Activated CD8-positive, alpha-beta memory T cell treated with anti-CD3 and anti-CD28 coated beads, Interleukin-2, amount 50 U/mL, for 4 hours (primary cell): ENCODE measurements around the gene AP3S2.
"Not testable (repeated sequence)": the region's sequence is repeated elsewhere in the genome, so short reads cannot be mapped to it uniquely, and the experiment has no call there.

Source experiments
- DNase-seq: peaks from one replicate; pipeline ENCODE4 v3.0.0-alpha.2; 2020

Gene AP3S2

GRCh38 chr15:89893696-89894447, at the start of gene AP3S2:
Gene AP3S2, minus strand, starts transcription at chr15:89893994. Its CDS starts 45 bp downstream, at chr15:89893949.
- DNase-seq, result peak; percentile 86

DNA sequence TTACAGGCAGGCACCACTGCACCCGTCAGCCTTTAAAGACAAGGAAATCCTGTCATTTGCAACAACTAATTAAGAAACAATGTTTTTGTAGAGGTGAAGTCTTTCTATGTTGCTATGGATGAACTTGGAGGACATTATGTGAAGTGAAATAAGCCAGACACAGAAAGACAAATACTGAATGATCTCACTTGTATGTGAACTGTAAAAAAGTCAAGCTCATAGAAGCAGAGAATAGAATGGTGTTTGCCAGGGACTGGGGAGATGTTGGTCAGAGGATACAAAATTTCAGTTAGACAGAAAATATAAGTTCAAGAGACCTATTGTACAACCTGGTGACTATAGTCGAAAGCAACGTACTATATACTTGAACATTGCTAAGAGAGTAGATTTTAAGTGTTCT, 46.1 kb upstream of the AP3S2 start:
- no peak for DNase-seq

DNA sequence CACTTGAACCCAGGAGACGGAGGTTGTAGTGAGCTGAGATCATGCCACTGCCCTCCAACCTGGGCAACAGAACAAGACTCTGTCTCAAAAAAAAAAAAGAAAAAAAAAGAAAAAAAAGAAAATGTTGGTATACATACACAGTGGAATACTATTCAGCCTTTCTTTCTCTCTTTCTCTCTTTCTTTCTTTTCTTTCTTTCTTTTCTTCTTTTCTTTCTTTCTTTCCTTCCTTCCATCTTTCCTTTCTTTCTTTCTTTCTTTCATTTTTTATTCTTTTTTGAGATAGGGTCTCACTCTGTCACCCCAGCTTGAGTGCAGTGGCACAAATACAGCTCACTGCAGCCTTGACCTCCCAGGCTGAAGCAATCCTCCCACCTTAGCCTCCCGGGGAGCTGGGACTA, 45.6 kb upstream of the AP3S2 start:
- DNase-seq, result not testable (repeated sequence)

GRCh38 chr15:89937365-89938350, 43.9 kb upstream of the AP3S2 start:
- no peak for DNase-seq

DNA sequence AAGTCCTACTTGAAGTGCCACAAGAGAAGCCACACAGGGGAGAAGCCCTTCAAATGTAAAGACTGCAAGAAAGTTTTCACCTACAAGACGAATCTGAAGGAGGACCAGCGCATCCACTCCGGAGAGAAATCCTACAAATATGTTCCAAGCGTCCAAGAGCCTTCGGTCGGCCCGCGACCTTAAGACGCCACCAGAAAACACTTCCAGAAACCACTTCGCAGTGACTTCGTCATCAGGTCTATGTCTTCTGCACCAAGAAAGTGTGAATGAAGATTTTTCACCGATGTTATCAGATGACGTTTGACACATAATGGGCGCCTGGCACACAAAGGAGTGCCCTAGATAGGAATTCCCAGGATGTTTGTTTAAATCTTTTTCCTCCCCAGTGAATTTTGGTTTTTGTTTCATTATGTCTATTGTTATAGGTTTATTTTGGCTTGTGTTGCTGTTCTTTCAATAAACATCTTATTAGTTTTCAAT, 43.0 kb upstream of the AP3S2 start:
- no peak for DNase-seq

DNA sequence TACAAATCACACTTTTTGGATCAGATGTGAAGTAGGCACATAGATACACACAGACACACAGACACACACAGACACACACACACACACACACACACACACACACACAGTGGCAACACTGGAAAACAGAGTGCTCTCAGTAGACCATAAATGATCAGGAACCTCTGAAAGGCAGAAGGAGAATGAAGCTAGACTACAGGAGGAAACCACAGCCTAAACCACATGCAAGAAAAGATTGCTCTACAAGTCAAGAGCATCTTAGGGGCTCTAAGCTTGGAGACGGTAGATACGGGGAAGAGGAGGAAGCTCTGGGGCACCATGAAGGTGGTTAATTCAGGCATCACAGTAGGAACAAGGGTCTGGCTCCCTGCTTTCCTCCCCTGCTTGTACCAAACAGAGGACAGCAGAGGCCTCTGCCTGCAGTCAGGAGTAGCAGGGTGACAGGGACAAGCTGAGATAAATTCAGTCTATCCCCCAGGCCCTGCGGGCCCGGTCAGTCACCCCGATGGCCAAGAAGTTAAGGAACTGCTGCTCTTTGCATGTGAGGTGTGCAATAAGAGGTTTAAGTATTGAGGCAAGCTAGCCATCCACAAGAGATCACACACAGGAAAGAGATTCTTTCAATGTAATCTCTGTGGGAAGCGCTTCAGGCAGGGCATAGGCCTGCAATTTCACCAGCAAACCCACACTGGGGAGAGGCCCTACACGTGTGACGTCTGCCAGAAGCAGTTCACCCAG, 42.4 kb upstream of the AP3S2 start:
- no peak for DNase-seq

GRCh38 chr15:89932880-89933279, 39.1 kb upstream of the AP3S2 start:
- DNase-seq, result no peak

DNA sequence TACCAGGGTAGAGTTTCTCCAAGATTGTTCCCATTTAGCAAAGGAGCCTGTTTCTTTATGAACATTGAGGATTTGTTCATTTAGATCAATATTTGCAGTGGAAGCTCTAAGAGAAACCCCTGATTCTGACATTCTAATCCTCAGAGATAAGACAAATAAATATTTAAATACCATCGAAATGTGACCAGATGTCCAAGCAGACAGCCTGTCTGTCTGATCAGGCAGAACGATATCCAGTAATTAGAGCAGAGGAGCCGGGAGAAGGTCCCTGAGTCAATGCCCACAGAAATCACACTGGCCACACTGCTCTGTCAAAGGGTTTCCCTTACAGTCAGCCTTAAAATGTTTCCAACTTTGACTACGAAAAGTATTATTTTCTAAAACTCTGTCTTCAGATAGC, 34.6 kb upstream of the AP3S2 start:
- no peak for DNase-seq

DNA sequence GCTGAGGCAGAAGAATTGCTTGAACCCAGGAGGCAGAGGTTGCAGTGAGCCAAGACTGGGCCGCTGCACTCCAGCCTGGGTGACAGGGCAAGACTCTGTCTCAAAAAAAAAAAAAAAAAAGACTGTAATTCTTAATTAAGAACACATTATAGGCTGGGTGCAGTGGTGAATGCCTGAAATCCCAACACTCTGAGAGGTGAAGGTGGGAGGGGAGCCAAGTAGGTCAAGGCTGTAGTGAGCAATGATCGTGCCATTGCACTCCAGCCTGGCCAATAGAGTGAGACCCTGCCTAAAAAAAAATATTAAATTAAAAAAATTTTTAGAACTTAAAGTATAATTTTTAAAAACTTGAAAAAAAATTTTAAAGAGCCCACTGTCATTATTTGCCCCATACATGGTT, 32.4 kb upstream of the AP3S2 start:
- no peak for DNase-seq

DNA sequence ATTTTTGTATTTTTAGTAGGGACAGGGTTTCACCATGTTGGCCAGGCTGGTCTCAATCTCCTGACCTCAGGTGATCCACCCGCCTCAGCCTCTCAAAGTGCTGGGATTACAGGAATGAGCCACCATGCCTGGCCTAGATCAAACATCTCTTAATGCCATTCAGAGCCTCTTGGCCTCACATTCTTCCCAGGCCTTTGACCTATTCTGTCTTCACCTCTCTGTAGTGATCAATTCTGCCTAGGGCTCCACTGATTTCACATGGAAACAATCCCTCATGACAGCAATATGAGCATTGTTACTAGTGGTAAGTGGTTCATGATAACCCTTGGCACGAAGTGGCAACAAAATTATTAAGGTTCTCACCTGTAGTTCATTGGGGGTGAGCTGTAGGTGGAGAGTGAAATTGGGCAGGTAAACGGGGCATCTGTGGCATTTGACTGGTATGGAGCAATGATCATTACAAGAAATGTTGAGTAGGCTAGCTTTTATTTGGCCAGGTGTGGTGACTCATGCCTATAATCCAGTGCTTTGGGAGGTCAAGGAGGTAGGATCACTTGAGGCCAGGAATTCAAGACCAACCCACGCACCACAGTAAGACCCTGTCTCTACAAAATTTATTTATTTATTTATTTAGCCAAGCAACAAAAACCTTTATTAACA, 23.8 kb upstream of the AP3S2 start:
- no peak for DNase-seq

DNA sequence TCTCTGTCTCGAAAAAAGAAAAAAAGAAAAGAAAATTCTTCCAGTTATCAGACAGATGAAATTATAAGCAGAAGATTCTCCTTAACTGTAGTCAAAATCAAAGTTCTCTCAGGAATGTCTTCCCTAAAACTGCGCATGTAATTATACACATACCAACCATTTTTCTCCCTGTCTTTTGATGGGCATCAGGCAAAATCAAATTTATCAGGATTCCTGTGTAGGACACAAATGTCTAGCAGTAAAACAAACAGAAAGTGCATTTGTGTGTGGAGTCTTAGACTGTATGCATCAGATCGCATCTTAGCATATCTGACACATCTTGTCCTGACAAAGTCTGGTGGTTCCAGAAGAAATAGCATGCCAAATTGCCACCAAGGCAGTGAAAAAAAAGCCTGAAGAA, 22.9 kb upstream of the AP3S2 start:
- no peak for DNase-seq

GRCh38 chr15:89912674-89913396, 19.0 kb upstream of the AP3S2 start, which contains the start of gene ARPIN:
Gene ARPIN, minus strand, starts transcription at chr15:89912952. Its CDS starts 117 bp downstream, at chr15:89912835.
- DNase-seq, result no peak

DNA sequence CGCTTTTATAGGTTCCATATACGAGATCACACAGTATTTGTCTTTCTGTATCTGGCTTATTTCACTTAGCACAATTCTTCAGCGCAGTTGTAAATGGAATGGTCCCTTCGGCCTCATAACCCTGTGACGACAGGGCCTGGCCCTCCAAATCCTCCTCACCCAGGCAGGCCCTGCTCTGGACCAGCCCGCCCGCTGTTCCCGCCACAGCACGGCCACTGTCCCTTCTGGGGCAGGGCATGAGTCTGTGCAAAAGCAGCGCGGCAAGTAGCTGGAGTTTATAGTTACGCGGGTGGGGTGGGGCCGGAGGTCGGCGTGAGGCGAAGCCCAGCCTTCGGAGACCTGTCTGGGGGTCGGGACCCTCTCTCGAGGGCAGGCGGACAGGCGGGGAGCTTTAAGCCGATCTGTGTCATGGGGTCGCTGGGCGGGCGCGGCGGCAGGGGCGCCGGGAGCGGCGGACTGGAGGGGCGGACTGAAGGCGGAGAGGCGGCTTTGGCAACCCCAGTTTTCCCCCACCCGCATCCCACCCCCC, 18.4 kb upstream of the AP3S2 start:
- no peak for DNase-seq

DNA sequence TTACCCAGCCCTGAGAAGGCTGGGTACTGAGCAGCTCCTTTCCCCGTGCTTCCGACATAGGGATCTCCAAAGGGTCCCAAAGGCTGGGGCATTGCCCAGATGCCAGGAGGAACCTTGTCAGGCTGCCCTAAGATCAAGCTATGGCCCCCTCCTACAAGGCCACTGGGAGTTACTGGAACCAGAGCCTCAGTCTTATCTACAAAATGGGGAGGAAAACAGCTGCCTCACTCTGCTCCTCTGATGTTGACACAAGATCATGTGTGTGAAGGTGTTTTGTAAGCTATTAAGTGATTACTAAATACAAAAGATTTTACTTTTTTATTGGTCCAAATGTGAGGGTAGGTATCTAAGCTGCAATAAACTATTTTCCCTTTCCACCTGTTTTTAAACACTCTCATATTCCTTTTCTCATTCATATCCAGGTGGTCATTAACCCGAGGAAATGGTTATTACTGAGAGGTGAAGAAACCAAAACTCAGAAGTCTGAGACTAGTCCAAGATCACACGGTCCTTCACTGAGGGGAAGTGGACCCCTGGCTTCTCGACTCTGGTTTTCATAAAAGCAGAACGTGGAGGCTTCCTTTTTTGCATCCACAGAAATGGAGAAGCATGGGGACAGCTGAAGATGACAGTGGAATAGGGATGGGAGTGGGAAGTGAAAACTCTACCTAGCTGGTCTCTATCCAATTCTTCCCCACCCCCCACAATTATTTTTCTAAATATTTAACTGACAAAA, 17.3 kb upstream of the AP3S2 start:
- no peak for DNase-seq

DNA sequence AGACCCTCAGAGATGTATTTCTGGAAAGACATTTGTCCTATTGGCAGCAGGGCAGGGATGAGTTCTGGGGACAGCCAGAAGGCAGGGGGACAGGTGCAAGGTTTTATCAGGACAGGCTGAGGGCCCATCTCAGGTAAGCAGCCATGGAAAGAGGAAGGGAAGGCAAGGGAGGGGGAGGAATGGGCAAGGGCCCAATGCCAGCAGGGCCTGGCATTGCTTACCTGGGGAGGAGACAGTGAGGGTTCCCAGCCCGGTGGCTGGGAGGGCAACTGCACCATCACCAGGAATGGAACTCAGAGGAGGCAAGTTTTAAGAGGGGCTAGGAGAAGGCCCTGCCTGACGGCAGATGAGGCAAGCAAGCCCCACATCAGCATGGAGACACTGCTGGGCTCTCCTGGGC, 15.8 kb upstream of the AP3S2 start:
- DNase-seq, result no peak

GRCh38 chr15:89908226-89908625, 14.4 kb upstream of the AP3S2 start:
- no peak for DNase-seq

DNA sequence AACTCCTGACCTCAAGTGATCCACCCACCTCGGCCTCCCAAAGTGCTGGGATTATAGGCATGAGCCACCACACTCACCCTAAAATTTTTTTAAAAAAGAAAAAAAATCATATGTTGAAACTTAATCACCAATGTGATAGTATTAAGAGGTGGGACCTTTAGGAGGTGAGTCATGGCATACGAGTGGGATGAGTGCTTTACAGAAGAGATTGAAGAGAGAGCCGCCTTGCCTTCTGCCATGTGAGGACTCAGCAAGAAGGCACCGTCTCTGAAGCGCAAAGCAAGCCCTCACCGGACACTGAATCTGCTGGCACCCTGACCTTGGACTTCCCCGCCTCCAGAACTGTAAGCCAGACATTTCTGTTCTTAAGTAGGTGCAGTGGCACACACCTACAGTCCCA, 13.5 kb upstream of the AP3S2 start:
- no peak for DNase-seq

- DNase-seq, result no peak
Observed at GRCh38 chr15:89905846-89906378, 12.1 kb upstream of the AP3S2 start.

DNA sequence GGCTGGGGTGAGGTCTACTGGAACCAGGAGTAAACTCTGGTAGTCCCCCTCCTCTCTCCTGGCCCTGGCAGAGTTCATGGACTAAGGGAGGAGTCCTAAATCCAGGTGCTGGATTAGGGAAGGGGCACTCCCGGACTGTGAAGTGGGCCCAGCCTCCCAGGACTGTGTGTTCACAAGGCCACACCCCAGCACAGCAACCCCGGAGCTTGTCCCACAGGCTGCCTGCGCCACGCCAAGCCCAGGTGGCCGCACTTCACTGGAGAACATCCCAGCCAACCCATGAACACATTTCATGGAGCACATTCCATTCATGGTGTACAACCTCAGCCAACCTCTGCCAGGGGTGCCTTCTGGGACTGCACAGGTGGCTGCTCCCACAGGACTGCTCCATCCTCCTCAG, 10.7 kb upstream of the AP3S2 start:
- no peak for DNase-seq

- no peak for DNase-seq
Observed at GRCh38 chr15:89903858-89904130, 10.0 kb upstream of the AP3S2 start.
